Gastrocnemius medialis (tissue), 4 donors: Measurements from ENCODE around the gene OCRL. TPM values are rescaled to one million over a fixed set of nuclear protein-coding genes. Genes with fewer than 3 reads are reported as not detected.

ENCODE experiments used
- ATAC-seq, 2 donors: fragments of 150-250 bp; one replicate each; pipeline ENCODE4 v1.9.1; 2016
- DNase-seq, 2 donors: peaks; one replicate each; pipeline ENCODE4 v3.0.0-alpha.2; 2019
- H3K27ac ChIP-seq, 4 donors: fragments of 200-600 bp; sonication (generic); 1 replicate in 1 of 4; 2 replicates in 3 of 4; pipeline ENCODE4 v1.5.1; 2016 to 2018; ENCODE audit warnings: mild to moderate bottlenecking in 2 of 4, moderate library complexity in 1 of 4
- H3K27me3 ChIP-seq, 3 donors: fragments of 200-600 bp; sonication (generic) in 2 of 3; 1 replicate in 1 of 3; 2 replicates in 2 of 3; pipeline versions ENCODE4 v1.5.1 to v1.6.0; 2016 to 2019; ENCODE audit warnings: mild to moderate bottlenecking in 1 of 3, moderate library complexity in 1 of 3
- H3K36me3 ChIP-seq, 2 donors: fragments of 200-600 bp; sonication (generic) in 1 of 2; one replicate each; pipeline ENCODE4 v1.5.1; 2017 to 2018
- H3K4me1 ChIP-seq, 2 donors: fragments of 200-600 bp; sonication (generic) in 1 of 2; one replicate each; pipeline ENCODE4 v1.5.1; 2016 to 2017; ENCODE audit warnings: mild to moderate bottlenecking in 2 of 2
- H3K4me3 ChIP-seq, 4 donors: fragments of 200-600 bp; sonication (generic) in 3 of 4; 1 replicate in 1 of 4; 2 replicates in 3 of 4; pipeline ENCODE4 v1.5.1; 2016 to 2019; ENCODE audit warnings: mild to moderate bottlenecking in 2 of 4
- H3K9me3 ChIP-seq, 3 donors: fragments of 200-600 bp; sonication (generic) in 2 of 3; 1 replicate in 1 of 3; 2 replicates in 2 of 3; pipeline ENCODE4 v1.5.1; 2016 to 2019
- CTCF ChIP-seq, 5 experiments: fragments of 450-650 bp in 3 of 5; fragments of 200-600 bp in 2 of 5; sonication (generic) in 2 of 5; IDR thresholded peaks in 4 of 5; conservative IDR thresholded peaks in 1 of 5; 1 replicate in 4 of 5; 2 replicates in 1 of 5; pipeline ENCODE4 v1.5.1; 2016 to 2019; ENCODE audit warnings: antibody characterized with exemption in 5 of 5, mild to moderate bottlenecking in 3 of 5, moderate library complexity in 3 of 5
- POLR2A ChIP-seq, 2 donors: fragments of 450-650 bp; IDR thresholded peaks; one replicate each; pipeline ENCODE4 v1.6.1; 2017; ENCODE audit warnings: antibody characterized with exemption in 2 of 2, mild to moderate bottlenecking in 2 of 2, moderate library complexity in 2 of 2
- in situ Hi-C, 4 donors: fragments of 200-750 bp; cut with MboI; loops; one replicate each; pipeline versions ENCODE4 v1.15.0 to v1.8.0; 2017; ENCODE audit warnings: low sequenced_read_pairs in 4 of 4
- intact Hi-C: fragments of 100-400 bp; cut with DNase I; formaldehyde crosslinking; loops from one replicate; pipeline ENCODE4 v1.15.1; 2023; ENCODE audit warnings: low total_unique reads
- total RNA-seq, 4 donors: library from RNA; depleted of rRNA; stranded (reverse); fragments of >200 nt; gene quantifications; one replicate each; pipeline versions ENCODE4 v1.1.0 to v1.2.3, GENCODE V29; 2016

OCRL gene
- total RNA-seq, 4 donors from 2014 or later: 6.7 to 10.8 (median 8.6) TPM

- intact Hi-C loops: no loop called here
- Histone ChIP-seq H3K27ac (no peak overlapping the region), H3K27me3 (no peaks in the 10 kb centered on the region), H3K36me3 (no peaks in the 10 kb centered on the region), H3K4me1 (no peaks in the 10 kb centered on the region), H3K4me3 (no peak overlapping the region), H3K9me3 (no peaks in the 10 kb centered on the region)
- in situ Hi-C loops: no loop called here
- no peak for TF ChIP-seq CTCF (IDR thresholded peaks at IDR 0.05 in 4 of 5, conservative IDR thresholded peaks at IDR 0.05 in 1 of 5)
- TF ChIP-seq POLR2A (IDR thresholded peaks at IDR 0.05): no peak
- ATAC-seq (no peak), DNase-seq (no peak)
Observed at GRCh38 chrX:129495900-129496299, 44.2 kb upstream of the OCRL start.

- H3K4me1 ChIP-seq: no peaks in the 10 kb centered on the region
Observed at GRCh38 chrX:129496625-129497024, 43.4 kb upstream of the OCRL start.

GRCh38 chrX:129497146-129497843, 42.8 kb upstream of the OCRL start:
- in situ Hi-C loops (no loop called here), intact Hi-C loops (no loop called here)
- H3K4me3 ChIP-seq: no peak overlapping the region
- no peaks in the 10 kb centered on the region for H3K36me3 ChIP-seq
- TF ChIP-seq CTCF (IDR thresholded peaks at IDR 0.05 in 4 of 5, conservative IDR thresholded peaks at IDR 0.05 in 1 of 5) (no peak), POLR2A (IDR thresholded peaks at IDR 0.05) (no peak)
- ATAC-seq (no peak), DNase-seq (no peak)
- no peak overlapping the region for H3K27ac ChIP-seq
- H3K4me1 ChIP-seq: no peaks in the 10 kb centered on the region
- no peaks in the 10 kb centered on the region for H3K9me3 ChIP-seq
- H3K27me3 ChIP-seq: no peaks in the 10 kb centered on the region

More at GRCh38 chrX:129496625-129497024, 43.4 kb upstream of the OCRL start:
- in situ Hi-C loops (no loop called here), intact Hi-C loops (no loop called here)
- no peaks in the 10 kb centered on the region for H3K9me3 ChIP-seq
- no peaks in the 10 kb centered on the region for H3K27me3 ChIP-seq
- no peak overlapping the region for H3K4me3 ChIP-seq
- DNase-seq: no peak
- H3K36me3 ChIP-seq: no peaks in the 10 kb centered on the region
- no peak for TF ChIP-seq CTCF (IDR thresholded peaks at IDR 0.05 in 4 of 5, conservative IDR thresholded peaks at IDR 0.05 in 1 of 5)
- TF ChIP-seq POLR2A (IDR thresholded peaks at IDR 0.05): no peak
- ATAC-seq: no peak
- H3K27ac ChIP-seq: no peak overlapping the region

GRCh38 chrX:129510331-129510730, 29.7 kb upstream of the OCRL start:
- TF ChIP-seq CTCF (IDR thresholded peaks at IDR 0.05 in 4 of 5, conservative IDR thresholded peaks at IDR 0.05 in 1 of 5): no peak
- no peak for TF ChIP-seq POLR2A (IDR thresholded peaks at IDR 0.05)
- no peaks in the 10 kb centered on the region for H3K27me3 ChIP-seq
- H3K4me1 ChIP-seq: no peaks in the 10 kb centered on the region
- no peaks in the 10 kb centered on the region for H3K9me3 ChIP-seq
- H3K4me3 ChIP-seq: no peak overlapping the region
- in situ Hi-C loops (no loop called here), intact Hi-C loops (no loop called here)
- no peaks in the 10 kb centered on the region for H3K36me3 ChIP-seq
- ATAC-seq: no peak
- H3K27ac ChIP-seq: no peak overlapping the region
- DNase-seq: no peak

- ATAC-seq: no peak
- intact Hi-C loops: no loop called here
- TF ChIP-seq POLR2A (IDR thresholded peaks at IDR 0.05): no peak
- no peak for TF ChIP-seq CTCF (IDR thresholded peaks at IDR 0.05 in 4 of 5, conservative IDR thresholded peaks at IDR 0.05 in 1 of 5)
Observed at GRCh38 chrX:129511689-129512088, 28.4 kb upstream of the OCRL start.

More at GRCh38 chrX:129511689-129512088, 28.4 kb upstream of the OCRL start:
- no peak for DNase-seq
- Histone ChIP-seq H3K27me3 (no peaks in the 10 kb centered on the region), H3K4me3 (no peak overlapping the region), H3K36me3 (no peaks in the 10 kb centered on the region), H3K4me1 (no peaks in the 10 kb centered on the region), H3K9me3 (no peaks in the 10 kb centered on the region), H3K27ac (no peak overlapping the region)
- in situ Hi-C loops: no loop called here
